Measurements from ENCODE around the gene SLC2A6.

- TF ChIP-seq CTCF (IDR thresholded peaks at IDR 0.05) (peak in 1 of 2 donors; percentile 25), POLR2A (IDR thresholded peaks at IDR 0.05) (no peak), EP300 (IDR thresholded peaks at IDR 0.05) (no peak)
Measured at GRCh38 chr9:133429641-133430161, 49.2 kb downstream of the SLC2A6 start.
